Measurements from ENCODE around the gene CCDC88B.

DNA sequence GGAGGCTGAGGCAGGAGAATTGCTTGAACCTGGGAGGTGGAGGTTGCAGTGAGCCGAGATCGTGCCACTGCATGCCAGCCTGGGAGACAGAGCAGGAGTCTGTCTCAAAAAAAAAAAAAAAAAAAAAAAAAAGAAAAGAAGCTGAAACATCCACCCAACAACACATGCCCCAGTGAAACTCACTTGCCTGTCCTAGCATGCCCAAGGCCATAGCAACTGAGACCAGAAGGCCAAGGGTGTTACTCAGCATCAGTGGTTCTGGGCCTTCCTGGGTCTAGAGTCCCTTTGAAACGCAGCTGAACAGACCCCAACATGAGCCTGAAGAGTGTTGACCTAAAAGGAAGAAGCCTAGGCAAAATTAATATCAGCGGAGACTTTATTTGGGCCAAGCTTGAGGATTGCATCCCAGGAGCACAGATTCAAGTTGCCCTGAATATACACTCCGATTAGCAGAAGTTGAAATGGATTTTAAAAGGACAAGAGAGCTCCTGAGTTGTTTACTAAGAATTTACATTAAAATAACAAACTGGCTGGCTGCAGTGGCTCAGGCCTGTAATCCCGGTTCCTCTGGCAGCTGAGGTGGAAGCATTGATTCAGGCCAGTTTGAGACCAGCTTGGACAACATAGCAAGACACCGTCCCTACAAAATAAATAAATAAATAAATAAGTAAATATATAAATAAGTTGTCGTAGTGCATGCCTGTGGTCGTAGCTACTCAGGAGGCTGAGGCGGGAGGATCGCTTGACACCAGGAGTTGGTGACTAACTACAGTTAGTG lies 15.1 kb upstream of the CCDC88B start:
- TF ChIP-seq, protein P1, sequence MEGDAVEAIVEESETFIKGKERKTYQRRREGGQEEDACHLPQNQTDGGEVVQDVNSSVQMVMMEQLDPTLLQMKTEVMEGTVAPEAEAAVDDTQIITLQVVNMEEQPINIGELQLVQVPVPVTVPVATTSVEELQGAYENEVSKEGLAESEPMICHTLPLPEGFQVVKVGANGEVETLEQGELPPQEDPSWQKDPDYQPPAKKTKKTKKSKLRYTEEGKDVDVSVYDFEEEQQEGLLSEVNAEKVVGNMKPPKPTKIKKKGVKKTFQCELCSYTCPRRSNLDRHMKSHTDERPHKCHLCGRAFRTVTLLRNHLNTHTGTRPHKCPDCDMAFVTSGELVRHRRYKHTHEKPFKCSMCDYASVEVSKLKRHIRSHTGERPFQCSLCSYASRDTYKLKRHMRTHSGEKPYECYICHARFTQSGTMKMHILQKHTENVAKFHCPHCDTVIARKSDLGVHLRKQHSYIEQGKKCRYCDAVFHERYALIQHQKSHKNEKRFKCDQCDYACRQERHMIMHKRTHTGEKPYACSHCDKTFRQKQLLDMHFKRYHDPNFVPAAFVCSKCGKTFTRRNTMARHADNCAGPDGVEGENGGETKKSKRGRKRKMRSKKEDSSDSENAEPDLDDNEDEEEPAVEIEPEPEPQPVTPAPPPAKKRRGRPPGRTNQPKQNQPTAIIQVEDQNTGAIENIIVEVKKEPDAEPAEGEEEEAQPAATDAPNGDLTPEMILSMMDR (conservative IDR thresholded peaks at IDR 0.05 in 1 of 2, IDR thresholded peaks at IDR 0.05 in 1 of 2; ENCODE audit: low read depth in 1 of 2, low read length in 2 of 2) = no peak
- no peak for TF ChIP-seq EZH2 (IDR thresholded peaks at IDR 0.05; ENCODE audit: low read length, missing control alignments)

Measured in fibroblast of lung (primary cell).